HEK293 (cell line): ENCODE results near the gene REC8.

ENCODE experiments used
- CTCF ChIA-PET: fragments of 350-600 bp; formaldehyde crosslinking; extraction: SDS; loops from one replicate; lab custom pipeline; 2021; ENCODE audit warnings: antibody characterized with exemption; lab: Yijun Ruan, JAX
- POLR2A ChIA-PET: fragments of 300-600 bp; formaldehyde crosslinking; extraction: SDS; loops from one replicate; lab custom pipeline; 2020; ENCODE audit warnings: antibody characterized with exemption, inconsistent platforms; lab: Yijun Ruan, JAX
- H3K27ac ChIP-seq: fragments of 200-500 bp; sonication (Bioruptor generic); 2 replicates; pipeline ENCODE4 v1.5.1; 2014; ENCODE audit warnings: low read depth, low read length, control low read depth, inconsistent platforms; ENCODE audit errors: extremely low read depth
- H3K36me3 ChIP-seq, 2 experiments: fragments of 200-500 bp in 1 of 2; sonication (Bioruptor generic) in 1 of 2; 1 replicate in 1 of 2; 2 replicates in 1 of 2; pipeline ENCODE4 v1.5.1; 2014 to 2017; ENCODE audit warnings: inconsistent platforms in 2 of 2, low read length in 2 of 2; ENCODE audit not compliant: control insufficient read depth in 2 of 2, insufficient read depth in 1 of 2
- H3K4me1 ChIP-seq: fragments of 200-500 bp; sonication (Bioruptor generic); 2 replicates; pipeline ENCODE4 v1.5.1; 2014; ENCODE audit warnings: mild to moderate bottlenecking, low read length, inconsistent platforms; ENCODE audit not compliant: control insufficient read depth, insufficient read depth
- H3K4me3 ChIP-seq: 2 replicates; pipeline ENCODE4 v1.5.1; 2011; ENCODE audit warnings: low read depth, mild to moderate bottlenecking, control low read depth, low read length, moderate library complexity
- H3K9me3 ChIP-seq: fragments of 200-500 bp; sonication (Bioruptor generic); 2 replicates; pipeline ENCODE4 v1.5.1; 2014; ENCODE audit warnings: low read depth, low read length, inconsistent platforms; ENCODE audit not compliant: control insufficient read depth, insufficient read depth
- BCL6B ChIP-seq: fragments of 450-650 bp; formaldehyde crosslinking; IDR thresholded peaks from 2 replicates; pipeline ENCODE4 v1.5.1; 2017; ENCODE audit warnings: missing biosample characterization, missing genetic modification characterization
- GLIS2 ChIP-seq: fragments of 450-650 bp; formaldehyde crosslinking; IDR thresholded peaks from 2 replicates; pipeline ENCODE4 v1.5.1; 2016; ENCODE audit warnings: missing biosample characterization, missing genetic modification characterization
- KLF10 ChIP-seq: fragments of 450-650 bp; IDR thresholded peaks from 2 replicates; pipeline ENCODE4 v1.5.1; 2018; ENCODE audit warnings: missing biosample characterization, mild to moderate bottlenecking, missing genetic modification characterization
- MYNN ChIP-seq: fragments of 450-650 bp; formaldehyde crosslinking; IDR thresholded peaks from 2 replicates; pipeline ENCODE4 v1.5.1; 2016; ENCODE audit warnings: missing biosample characterization, missing genetic modification characterization, borderline replicate concordance
- RBAK ChIP-seq: fragments of 450-650 bp; formaldehyde crosslinking; IDR thresholded peaks from 2 replicates; pipeline ENCODE4 v1.5.1; 2016; ENCODE audit warnings: missing biosample characterization, missing genetic modification characterization
- SETDB1 ChIP-seq: IDR thresholded peaks from one replicate; pipeline ENCODE4 v1.6.1; 2017; ENCODE audit warnings: mild to moderate bottlenecking, low read length, moderate library complexity, mixed read lengths; ENCODE audit not compliant: insufficient read length
- YY1 ChIP-seq: fragments of 450-650 bp; formaldehyde crosslinking; IDR thresholded peaks from 2 replicates; pipeline ENCODE4 v1.5.1; 2018; ENCODE audit warnings: missing biosample characterization, missing genetic modification characterization
- ZBTB44 ChIP-seq: fragments of 450-650 bp; IDR thresholded peaks from 2 replicates; pipeline ENCODE4 v1.5.1; 2018; ENCODE audit warnings: missing biosample characterization, mild to moderate bottlenecking, missing genetic modification characterization
- ZFHX2 ChIP-seq: fragments of 450-650 bp; formaldehyde crosslinking; conservative IDR thresholded peaks from 2 replicates; pipeline ENCODE4 v1.5.1; 2016; ENCODE audit warnings: missing biosample characterization, missing genetic modification characterization
- ZNF148 ChIP-seq: fragments of 450-650 bp; formaldehyde crosslinking; IDR thresholded peaks from 2 replicates; pipeline ENCODE4 v1.5.0; 2017; ENCODE audit warnings: missing biosample characterization, missing genetic modification characterization, borderline replicate concordance
- ZNF174 ChIP-seq: fragments of 450-650 bp; formaldehyde crosslinking; IDR thresholded peaks from 2 replicates; pipeline ENCODE4 v1.5.0; 2017; ENCODE audit warnings: missing biosample characterization, mild to moderate bottlenecking, missing genetic modification characterization
- ZNF184 ChIP-seq: fragments of 450-650 bp; IDR thresholded peaks from 2 replicates; pipeline ENCODE4 v1.5.1; 2018; ENCODE audit warnings: missing biosample characterization, mild to moderate bottlenecking, missing genetic modification characterization
- ZNF214 ChIP-seq: fragments of 450-650 bp; formaldehyde crosslinking; IDR thresholded peaks from 2 replicates; pipeline ENCODE4 v1.5.1; 2017; ENCODE audit warnings: missing biosample characterization, mild to moderate bottlenecking, missing genetic modification characterization, borderline replicate concordance
- ZNF239 ChIP-seq: fragments of 450-650 bp; formaldehyde crosslinking; IDR thresholded peaks from 2 replicates; pipeline ENCODE4 v1.5.1; 2016; ENCODE audit warnings: missing biosample characterization, missing genetic modification characterization
- ZNF280C ChIP-seq: fragments of 450-650 bp; formaldehyde crosslinking; IDR thresholded peaks from 2 replicates; pipeline ENCODE4 v1.5.1; 2016; ENCODE audit warnings: missing biosample characterization, missing genetic modification characterization
- ZNF335 ChIP-seq: fragments of 450-650 bp; formaldehyde crosslinking; conservative IDR thresholded peaks from 2 replicates; pipeline ENCODE4 v1.5.1; 2016; ENCODE audit warnings: missing biosample characterization, missing genetic modification characterization
- ZNF558 ChIP-seq: fragments of 450-650 bp; formaldehyde crosslinking; IDR thresholded peaks from 2 replicates; pipeline ENCODE4 v1.5.1; 2016; ENCODE audit warnings: missing biosample characterization, missing genetic modification characterization
- ZNF585B ChIP-seq: fragments of 450-650 bp; formaldehyde crosslinking; IDR thresholded peaks from 2 replicates; pipeline ENCODE4 v1.5.1; 2016; ENCODE audit warnings: missing biosample characterization, missing genetic modification characterization
- ZNF768 ChIP-seq: fragments of 450-650 bp; formaldehyde crosslinking; IDR thresholded peaks from 2 replicates; pipeline ENCODE4 v1.5.1; 2018; ENCODE audit warnings: missing biosample characterization, mild to moderate bottlenecking, missing genetic modification characterization
- ZNF776 ChIP-seq: fragments of 450-650 bp; formaldehyde crosslinking; IDR thresholded peaks from 2 replicates; pipeline ENCODE4 v1.5.0; 2017; ENCODE audit warnings: missing biosample characterization, missing genetic modification characterization, borderline replicate concordance
- ZNF830 ChIP-seq: fragments of 450-650 bp; IDR thresholded peaks from 2 replicates; pipeline ENCODE4 v1.5.0; 2018; ENCODE audit warnings: missing biosample characterization, missing genetic modification characterization, low read depth, mild to moderate bottlenecking, moderate library complexity
- ZSCAN4 ChIP-seq: fragments of 450-650 bp; formaldehyde crosslinking; IDR thresholded peaks from 2 replicates; pipeline ENCODE4 v1.5.1; 2017; ENCODE audit warnings: missing biosample characterization, missing genetic modification characterization

REC8 gene

GRCh38 chr14:24185026-24185425 is 13.1 kb downstream of the REC8 start:
- TF ChIP-seq MYNN (tag by site-specific recombination) (no peak), ZNF335 (tag by site-specific recombination) (no peak), ZNF768 (tag by site-specific recombination) (no peak), ZNF239 (tag by site-specific recombination) (no peak), ZNF184 (tag by site-specific recombination) (no peak), GLIS2 (tag by site-specific recombination) (no peak), ZNF830 (tag by site-specific recombination) (no peak), ZSCAN4 (tag by site-specific recombination) (no peak), ZNF585B (tag by site-specific recombination) (no peak), ZNF776 (tag by site-specific recombination) (no peak), YY1 (tag by site-specific recombination) (no peak), RBAK (no peak)
- TF ChIP-seq, all 188 proteins: peak for 0
- H3K4me1 ChIP-seq: peaks cover 7% of the 10 kb centered on the region; the same call in 1 of the 2 replicates
- POLR2A ChIA-PET: interaction anchor here (0.5 to 1.0 kb wide), 2 partner anchors 14 to 91 kb away, joined by 3 to 8 read pairs; partner anchors contain the start of gene PCK2

GRCh38 chr14:24185741-24186140 is 13.9 kb downstream of the REC8 start:
- H3K27ac ChIP-seq: no peak overlapping the region
- H3K36me3 ChIP-seq: peaks cover 0 to 83% of the 10 kb centered on the region in 2 experiments; a peak in 2 of 3 replicates
- POLR2A ChIA-PET: interaction anchor here (0.7 to 1.0 kb wide), 2 partner anchors 10 to 15 kb away, joined by 4 to 8 read pairs; no protein-coding TSS in a partner anchor
- CTCF ChIA-PET: interaction anchor here (0.6 to 2.2 kb wide), 3 partner anchors 24 to 111 kb away, joined by 3 to 8 read pairs (median 5); partner anchors contain the start of gene IRF9
- H3K4me1 ChIP-seq: peaks cover 7% of the 10 kb centered on the region; the same call in 1 of the 2 replicates
- H3K9me3 ChIP-seq: no peaks in the 10 kb centered on the region
- TF ChIP-seq ZNF174 (tag by site-specific recombination): no peak
- TF ChIP-seq BCL6B (tag by site-specific recombination): no peak
- TF ChIP-seq ZNF558 (tag by site-specific recombination): no peak
- no peak for TF ChIP-seq ZNF280C (tag by site-specific recombination)
- TF ChIP-seq KLF10 (tag by site-specific recombination): no peak
- no peak for TF ChIP-seq ZNF148 (tag by site-specific recombination)
- no peak for TF ChIP-seq SETDB1
- TF ChIP-seq ZFHX2 (tag by site-specific recombination): no peak
- no peak for TF ChIP-seq ZNF214 (tag by site-specific recombination)
- no peak for TF ChIP-seq ZBTB44 (tag by site-specific recombination)
- no peak overlapping the region for H3K4me3 ChIP-seq

More at GRCh38 chr14:24185026-24185425, 13.1 kb downstream of the REC8 start:
- CTCF ChIA-PET: interaction anchor here (0.9 to 2.2 kb wide), 2 partner anchors 24 to 112 kb away, joined by 5 to 8 read pairs; partner anchors contain the start of gene IRF9
- H3K9me3 ChIP-seq: no peaks in the 10 kb centered on the region
- H3K36me3 ChIP-seq: peaks cover 0 to 84% of the 10 kb centered on the region in 2 experiments; a peak in 2 of 3 replicates
- no peak overlapping the region for H3K27ac ChIP-seq
- no peak overlapping the region for H3K4me3 ChIP-seq
